SIG-M5 (cell line): ENCODE data around the gene KNL1.
"Not testable (repeated sequence)": the region's sequence is repeated elsewhere in the genome, so short reads cannot be mapped to it uniquely, and the experiment has no call there.

Source experiments
- DNase-seq: peaks from one replicate; lab custom pipeline; 2025; lab: John Stamatoyannopoulos, UW

KNL1 gene, protein sequence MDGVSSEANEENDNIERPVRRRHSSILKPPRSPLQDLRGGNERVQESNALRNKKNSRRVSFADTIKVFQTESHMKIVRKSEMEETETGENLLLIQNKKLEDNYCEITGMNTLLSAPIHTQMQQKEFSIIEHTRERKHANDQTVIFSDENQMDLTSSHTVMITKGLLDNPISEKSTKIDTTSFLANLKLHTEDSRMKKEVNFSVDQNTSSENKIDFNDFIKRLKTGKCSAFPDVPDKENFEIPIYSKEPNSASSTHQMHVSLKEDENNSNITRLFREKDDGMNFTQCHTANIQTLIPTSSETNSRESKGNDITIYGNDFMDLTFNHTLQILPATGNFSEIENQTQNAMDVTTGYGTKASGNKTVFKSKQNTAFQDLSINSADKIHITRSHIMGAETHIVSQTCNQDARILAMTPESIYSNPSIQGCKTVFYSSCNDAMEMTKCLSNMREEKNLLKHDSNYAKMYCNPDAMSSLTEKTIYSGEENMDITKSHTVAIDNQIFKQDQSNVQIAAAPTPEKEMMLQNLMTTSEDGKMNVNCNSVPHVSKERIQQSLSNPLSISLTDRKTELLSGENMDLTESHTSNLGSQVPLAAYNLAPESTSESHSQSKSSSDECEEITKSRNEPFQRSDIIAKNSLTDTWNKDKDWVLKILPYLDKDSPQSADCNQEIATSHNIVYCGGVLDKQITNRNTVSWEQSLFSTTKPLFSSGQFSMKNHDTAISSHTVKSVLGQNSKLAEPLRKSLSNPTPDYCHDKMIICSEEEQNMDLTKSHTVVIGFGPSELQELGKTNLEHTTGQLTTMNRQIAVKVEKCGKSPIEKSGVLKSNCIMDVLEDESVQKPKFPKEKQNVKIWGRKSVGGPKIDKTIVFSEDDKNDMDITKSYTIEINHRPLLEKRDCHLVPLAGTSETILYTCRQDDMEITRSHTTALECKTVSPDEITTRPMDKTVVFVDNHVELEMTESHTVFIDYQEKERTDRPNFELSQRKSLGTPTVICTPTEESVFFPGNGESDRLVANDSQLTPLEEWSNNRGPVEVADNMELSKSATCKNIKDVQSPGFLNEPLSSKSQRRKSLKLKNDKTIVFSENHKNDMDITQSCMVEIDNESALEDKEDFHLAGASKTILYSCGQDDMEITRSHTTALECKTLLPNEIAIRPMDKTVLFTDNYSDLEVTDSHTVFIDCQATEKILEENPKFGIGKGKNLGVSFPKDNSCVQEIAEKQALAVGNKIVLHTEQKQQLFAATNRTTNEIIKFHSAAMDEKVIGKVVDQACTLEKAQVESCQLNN (N-terminal part only)

DNA sequence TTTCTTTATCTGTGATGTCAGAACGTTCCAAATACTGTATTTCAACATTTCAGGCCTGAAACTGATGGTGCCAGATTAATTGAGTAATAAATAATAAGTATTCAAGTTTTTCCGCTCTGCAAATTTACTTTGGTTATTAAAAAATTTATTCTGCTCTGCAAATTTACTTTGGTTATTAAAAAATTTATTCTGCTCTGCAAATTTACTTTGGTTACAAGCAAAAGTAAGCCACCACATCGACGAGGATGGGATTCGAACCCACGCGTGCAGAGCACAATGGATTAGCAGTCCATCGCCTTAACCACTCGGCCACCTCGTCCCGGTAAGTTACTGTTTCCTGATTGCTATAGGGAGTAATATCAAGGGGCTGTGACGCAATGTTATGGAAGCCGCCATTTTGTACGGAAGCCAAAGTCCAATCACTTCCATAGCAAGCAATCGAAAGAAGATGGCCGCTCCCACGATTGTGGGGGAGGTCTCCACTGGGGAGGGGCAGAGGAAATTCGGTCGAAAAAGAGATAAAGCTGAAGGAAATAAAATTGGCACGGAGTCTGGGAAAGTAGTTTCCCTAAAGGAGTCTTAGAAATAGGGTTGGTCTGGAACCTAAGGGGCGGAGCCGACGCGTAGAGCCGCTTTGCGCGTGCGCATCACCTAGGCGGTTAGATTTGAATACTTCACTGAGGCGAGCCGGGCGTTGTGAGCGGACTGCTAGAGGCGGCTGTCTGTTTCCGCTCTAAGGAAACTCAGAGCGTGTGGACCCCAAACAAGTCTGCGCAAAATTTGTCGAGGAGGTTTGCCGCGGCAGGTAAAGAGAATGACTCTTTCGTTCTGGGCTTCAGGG, at the start of gene KNL1:
TSS of gene KNL1 (plus strand) at position 662 of the 841 bp plus-strand sequence. CDS start 8,683 bp downstream, outside the sequence.
- DNase-seq = peak; percentile 63

DNA sequence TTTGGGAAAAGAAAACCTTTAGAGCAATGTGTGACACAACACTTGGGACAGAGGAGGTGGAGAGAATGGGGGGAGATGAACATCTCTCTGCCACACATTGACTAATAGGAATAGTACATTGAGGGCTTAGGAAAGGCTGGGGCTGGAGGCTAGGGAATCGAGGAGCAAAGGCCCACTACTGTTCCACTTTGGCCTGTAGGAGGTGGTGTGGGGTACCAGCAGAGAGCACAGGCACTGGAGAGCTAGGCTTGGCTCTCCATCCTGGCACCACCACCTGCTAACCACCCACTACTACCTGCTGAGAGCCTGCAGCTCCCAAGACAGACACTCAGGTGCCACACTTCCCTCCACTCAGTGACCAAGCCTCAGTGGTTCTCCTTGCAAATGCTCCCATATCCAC, 48.6 kb upstream of the KNL1 start:
- no peak for DNase-seq

DNA sequence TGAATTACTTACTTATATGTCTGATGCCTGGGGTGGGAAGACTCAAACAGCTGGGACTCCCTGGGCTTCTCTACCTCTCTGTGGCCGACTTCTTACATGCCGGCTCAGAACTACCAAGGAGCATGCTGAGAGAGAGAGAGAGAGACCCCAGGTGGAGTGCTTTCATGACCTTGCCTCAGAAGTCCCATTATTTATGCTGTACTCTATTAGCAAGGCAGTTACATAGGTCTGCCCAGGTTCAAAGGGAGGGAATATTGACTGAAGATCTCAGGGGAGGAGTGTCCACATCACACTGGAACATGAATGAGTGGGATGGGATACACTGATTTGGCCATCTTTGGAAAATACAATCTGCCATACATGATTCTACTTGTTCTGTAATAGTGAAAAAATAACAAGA, 45.4 kb upstream of the KNL1 start:
- no peak for DNase-seq

DNA sequence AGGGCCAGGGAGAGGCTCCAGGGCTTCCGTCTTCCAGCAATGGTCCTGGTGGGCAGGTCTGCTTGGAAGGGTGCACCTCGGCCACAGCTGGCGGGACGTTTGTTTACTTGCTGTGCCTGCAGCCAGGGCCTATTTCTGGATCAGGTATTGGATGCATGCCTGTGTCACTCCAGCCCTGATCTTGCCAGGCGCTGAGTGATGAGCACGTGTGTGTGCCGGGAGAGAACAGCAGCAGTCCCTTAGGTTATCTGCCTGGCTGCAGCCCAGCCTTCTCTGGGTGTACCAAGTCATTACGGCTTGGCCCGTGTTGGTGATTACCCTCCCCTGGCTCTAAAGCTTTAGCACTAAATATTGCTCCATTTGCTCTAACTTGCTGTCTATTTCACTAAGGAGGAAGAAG, 44.2 kb upstream of the KNL1 start:
- no peak for DNase-seq

DNA sequence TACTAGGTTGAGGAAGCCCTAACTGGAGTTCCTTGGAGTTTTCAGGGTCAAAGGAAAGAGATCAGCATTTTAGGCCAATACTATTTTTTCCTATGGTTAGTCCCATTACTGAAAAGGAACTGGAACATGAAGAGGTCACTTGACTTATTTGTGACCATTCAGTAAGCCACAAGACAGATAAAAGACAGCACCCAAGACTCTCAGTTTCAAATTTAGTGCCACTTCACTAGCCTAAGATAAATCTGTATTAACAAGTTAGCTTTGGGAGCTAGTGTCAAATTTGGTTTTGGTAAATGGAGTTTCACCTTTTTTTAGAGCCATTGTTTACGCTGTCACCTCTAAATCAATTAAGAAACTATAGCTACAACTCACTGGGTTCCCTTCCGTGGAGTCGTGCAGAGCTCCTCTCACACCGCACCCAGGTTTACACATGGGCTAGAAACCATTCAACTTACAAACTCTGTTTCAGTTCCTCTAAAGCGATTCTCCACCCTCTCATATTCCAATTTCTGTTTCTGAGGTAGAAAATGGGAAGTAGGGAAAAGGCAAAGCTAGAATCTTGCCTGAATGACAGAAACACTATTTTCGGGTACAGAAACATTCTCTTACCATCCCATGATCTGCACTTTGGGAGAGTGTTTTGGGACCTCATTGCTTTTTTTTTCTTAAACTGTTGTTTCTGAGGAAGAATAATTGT, 43.6 kb upstream of the KNL1 start:
- peak; percentile 48 for DNase-seq

DNA sequence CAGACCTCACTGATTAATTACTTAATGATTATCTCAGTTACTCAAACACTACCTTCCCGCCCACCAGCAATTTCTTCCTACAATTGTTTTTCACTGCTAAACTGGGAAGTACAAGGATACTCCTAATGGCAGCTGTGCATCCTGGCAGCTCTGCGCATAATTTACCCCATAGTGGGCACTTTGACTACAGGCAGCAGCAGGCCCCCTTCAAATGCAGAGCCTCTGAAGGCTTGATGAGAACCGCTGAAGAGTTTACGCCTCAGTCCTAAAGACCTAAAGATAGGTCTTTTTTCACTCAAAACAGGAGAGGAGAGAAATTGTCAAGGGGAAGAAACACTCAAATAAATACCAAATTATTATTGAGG, 39.9 kb upstream of the KNL1 start:
- DNase-seq = no peak

DNA sequence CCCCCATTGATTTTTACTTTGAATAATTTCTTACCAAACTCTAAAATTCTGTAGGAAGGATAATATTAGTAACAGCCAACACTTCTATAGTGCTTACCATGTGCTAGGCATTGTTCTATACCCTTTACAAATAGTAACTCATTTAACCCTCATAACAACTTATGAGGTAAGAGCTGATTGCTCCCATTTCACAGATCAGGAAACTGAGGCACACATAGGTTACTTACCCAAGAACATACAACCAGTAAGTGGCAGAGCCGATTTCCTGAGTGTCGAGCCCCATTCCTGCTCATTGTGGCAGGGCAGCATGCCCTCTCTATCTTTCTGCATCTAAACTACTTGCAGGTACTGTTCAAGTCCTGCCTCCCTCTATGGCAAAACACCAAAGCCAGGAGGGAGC, 38.2 kb upstream of the KNL1 start:
- DNase-seq = no peak

DNA sequence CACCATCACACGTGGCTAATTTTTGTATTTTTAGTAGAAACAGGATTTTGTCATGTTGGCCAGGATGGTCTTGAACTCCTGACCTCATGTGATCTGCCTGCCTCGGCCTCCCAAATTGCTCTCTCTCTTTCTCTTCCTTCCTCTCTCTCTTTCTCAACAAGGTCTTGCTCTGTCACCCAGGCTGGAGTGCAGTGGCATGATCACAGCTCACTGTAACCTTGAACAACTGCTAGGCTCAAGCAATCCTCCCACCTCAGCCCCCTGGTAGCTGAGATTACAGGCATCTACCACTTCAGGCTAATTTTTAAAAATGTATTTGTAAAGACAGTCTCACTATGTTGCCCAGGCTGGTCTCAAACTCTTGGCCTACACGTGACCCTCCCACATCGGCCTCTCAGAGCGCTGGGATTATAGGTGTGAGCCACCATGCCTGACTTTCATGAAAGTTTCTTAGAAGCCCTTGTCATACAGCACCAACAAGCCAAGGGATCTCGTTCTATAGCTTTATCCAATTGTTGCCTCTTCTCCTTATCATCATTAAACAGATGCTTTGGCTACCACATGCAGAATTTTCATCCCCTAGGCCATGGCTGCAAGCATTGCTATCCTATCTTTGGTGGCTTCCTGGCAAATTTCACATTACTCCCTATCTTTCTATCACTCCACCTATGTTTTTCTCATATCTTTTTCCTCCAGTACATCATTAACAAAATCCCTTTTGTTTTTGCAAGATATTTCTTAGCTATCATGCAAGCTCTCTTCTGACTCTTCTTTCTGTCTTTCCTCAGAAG, 34.9 kb upstream of the KNL1 start:
- DNase-seq = no peak

DNA sequence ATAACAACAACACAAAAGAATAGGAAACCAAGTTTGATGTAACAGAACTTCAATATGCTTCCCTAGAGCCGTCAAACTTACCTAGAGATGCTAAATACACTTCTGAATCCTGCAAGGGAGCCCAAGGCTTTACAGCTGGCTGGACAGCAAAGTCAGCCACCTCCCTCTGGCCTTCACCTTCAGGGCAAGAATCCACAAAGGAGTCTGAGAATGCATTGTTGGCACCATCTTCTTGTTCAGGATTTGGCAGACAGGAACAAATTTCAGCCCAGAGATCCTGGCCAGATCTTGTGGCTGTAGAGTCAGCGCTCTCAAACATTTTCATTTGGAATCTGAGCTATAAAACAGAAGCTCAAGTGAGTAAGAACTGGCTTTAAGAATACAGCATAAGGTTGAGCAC, 31.4 kb upstream of the KNL1 start:
- DNase-seq = no peak

DNA sequence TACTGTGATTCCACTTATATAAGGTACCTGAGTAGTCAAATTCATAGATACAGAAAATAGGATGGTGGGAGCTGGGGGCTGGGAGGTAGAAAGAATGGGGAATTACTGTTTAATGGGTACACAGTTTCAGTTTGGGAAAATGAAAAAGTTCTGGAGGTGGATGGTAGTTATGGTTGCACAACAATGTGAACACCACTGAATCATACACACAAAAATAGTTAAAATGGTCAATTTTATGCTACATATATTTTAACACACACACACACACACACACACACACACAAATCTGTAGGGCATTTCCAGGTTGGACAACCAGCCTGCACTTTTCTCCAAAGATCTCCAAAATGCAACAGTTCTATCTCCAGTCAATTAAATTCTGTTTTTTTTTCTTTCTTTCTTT, 30.6 kb upstream of the KNL1 start:
- DNase-seq = no peak

DNA sequence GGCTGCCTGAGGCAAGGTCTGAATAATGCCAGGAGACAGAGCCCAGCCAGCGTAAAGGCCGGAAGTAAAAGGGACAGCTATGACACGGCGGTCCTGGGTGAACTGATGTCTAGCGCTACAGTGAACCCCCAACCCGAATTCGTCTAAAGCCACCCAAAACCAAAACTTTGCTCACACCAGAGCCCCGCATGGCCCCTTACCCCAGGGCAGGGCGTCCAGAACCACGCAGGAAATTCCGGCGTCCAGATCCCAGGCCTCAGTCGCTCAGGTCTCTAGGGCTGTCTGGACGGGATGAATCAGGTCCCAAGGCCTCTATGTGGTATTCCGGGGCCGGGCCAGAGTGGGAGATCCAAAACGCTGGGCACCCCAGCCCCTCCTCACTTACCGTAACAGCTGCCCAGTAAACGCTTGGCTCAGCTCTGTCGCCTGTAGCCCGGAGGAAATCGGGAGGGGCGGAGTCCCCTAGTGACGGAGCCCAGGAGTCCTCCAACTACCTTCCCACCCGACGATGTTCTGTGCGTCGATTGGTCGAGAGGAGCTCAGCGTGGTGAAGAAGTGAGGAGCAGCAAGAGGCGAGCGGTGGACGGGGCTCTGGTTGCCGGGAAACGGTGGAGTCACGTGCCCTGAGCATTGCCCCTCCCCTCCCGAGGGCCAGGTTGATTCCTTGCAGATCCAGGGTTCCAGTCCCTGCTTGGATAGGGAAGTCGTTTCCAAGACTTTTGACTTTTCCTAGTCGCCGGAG, 29.3 kb upstream of the KNL1 start, which contains the start of gene CCDC32:
TSS of gene CCDC32 (minus strand) at position 452 of the 742 bp plus-strand sequence. CDS start 2,027 bp downstream, outside the sequence.
- peak; percentile 98 for DNase-seq

DNA sequence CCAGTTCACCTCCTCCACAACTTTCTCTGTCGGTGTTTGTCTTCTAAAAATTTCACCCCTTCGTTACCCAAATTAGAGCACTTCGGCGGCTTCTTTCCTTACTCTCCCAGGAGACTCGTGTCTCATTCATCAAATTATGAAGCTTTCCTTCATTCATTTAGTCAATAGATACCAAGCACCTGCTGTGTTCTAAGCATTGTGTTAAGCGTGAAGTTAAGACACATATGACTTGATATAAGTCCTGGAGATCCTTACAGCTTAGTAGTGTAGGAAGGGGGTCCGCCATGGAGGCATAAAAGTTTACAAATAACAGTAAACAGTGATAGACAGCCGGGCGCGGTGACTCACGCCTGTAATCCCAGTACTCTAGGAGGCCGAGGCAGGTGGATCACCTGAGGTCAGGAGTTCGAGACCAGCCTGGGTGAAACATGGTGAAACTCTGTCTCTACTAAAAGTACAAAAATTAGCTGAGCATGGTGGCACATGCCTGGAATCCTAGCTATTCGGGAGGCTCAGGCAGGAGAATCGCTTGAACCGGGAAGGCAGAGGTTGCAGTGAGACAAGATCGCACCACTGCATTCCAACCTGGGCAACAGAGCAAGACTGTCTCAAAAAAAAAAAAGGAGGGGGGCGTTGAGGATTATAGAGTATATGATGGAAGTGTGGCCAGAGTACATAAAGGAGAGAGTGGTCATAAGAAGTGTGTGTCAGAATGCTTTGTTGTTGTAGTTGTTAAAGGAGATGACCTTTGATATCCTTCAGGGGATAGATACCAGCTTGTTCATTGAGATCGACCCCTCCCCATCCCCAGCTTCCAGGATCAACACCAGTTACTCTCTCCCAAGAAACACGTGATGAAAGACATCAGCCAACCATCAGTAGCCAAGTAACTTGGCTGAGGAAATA, 28.5 kb upstream of the KNL1 start:
- DNase-seq = no peak

DNA sequence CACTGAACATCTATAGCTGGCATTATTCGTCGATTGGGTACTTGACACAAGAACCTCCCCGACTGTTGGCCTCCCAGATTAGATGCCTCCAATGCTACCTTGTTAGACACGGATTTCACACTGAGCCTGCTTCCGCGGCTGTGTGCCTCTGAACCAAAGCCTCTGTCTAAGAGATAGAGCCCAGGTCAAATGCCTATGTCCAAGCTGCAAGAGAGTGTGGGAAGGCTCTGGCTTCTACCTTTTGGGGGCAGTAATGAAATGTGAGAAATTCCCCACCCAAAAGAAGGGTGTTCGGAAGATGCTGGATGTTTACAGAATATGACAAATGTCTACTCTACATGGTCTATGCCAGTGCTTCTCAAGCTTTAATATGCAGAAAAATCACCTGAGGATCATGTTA, 26.9 kb upstream of the KNL1 start:
- DNase-seq = no peak

DNA sequence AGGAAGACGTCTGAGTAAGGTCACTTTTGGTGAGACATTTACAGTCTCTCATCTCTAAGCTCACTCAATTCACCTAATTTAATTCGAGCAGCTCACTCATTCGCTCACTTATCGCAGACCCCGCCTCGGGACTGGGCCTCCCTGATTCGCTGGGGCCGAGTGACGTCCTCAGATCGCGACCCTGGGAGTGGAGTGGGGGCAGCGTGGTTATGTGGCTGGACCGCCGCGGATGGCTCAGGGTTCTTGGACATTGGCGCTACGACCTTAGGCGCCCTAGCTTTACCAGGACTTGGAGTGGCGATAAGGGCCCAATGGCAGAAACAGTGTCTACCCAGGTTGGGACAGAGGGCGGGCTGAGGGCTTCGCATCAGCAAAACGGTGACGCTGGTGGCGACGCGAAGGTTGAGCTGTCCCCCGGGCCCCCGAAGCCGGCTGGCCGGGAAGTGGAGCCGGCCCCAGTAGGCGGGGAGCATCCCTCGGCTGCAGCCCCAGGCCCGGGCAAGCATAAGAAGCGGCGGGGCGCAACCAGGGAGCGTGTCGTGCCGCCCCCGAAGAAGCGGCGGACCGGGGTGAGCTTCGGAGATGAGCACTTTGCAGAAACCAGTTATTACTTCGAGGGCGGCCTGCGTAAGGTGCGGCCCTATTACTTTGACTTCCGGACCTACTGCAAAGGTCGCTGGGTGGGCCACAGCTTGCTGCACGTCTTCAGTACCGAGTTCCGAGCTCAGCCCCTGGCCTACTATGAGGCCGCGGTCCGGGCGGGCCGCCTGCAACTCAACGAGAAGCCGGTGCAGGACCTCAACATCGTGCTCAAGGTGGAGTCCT, 24.7 kb upstream of the KNL1 start, which contains the start of gene RPUSD2:
TSS of gene RPUSD2 (plus strand) at position 171 of the 825 bp plus-strand sequence. CDS start at position 210, 39 bp downstream.
- DNase-seq = peak; percentile 61

DNA sequence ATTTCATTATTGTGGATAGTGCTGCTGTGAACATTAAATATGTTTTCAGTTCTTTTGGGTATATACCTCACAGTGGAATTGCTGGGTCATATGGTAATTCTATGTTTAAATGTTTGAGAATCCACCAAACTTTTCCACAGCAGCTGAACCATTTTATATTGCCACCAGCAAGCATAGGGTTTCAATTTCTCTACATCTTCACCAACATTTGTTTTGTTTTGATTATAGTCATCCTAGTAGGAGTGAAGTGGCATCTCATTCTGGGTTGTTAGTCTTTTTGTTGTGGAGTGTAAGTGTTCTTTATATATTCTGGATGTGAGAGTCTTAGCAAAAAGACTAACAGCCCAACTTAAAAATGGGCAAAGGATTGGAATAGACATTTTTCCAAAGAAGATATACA, 18.9 kb upstream of the KNL1 start:
- no peak for DNase-seq

DNA sequence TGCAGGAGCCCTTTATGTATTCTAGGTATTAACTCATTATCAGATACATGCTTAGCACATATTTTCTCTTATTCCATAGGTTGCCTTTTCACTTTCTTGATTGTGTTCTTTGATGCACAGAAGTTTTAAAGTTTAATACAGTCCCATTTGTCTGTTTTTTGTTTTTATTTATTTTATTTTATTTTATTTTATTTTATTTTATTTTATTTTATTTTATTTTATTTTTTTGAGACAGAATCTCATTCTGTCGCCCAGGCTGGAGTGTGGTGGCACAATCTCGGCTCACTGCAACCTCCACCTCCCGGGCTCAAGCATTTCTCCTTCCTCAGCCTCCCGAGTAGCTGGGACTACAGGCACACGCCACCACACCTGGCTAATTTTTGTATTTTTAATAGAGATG, 17.1 kb upstream of the KNL1 start:
- not testable (repeated sequence) for DNase-seq

DNA sequence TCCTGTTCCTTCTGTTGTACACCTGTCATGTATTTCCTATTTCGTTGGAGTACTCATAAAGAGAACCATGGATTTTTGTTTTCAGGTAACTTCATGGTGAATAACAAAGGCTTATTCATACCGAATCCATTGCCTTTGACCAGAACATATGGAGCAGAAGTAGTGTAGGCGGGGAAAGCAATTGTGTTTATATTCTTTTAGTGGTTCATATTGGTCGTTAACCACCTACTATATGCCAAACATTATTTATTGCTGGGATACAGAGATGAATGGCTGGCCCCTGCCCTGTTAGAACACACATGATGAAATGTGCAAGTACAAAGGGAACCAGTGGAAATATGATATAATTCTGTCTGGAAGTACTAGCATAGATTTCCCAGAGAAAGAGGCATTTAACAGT, 15.2 kb upstream of the KNL1 start:
- no peak for DNase-seq
